HG02943 (cell line): Measurements from ENCODE around the gene GHRH.

Source experiments
- ATAC-seq: cut with Tn5 transposase; IDR thresholded peaks from one replicate; pipeline ENCODE4 v1.9.1; 2021; ENCODE audit warnings: mild to moderate bottlenecking, low read depth, moderate library complexity; ENCODE audit not compliant: unreplicated experiment

Gene GHRH

GRCh38 chr20:37219751-37220668 is 41.6 kb downstream of the GHRH start:
- no peak for ATAC-seq

GRCh38 chr20:37218976-37219375 is 42.6 kb downstream of the GHRH start:
- ATAC-seq, result no peak

- ATAC-seq, result no peak
Observed at GRCh38 chr20:37218441-37218840, 43.2 kb downstream of the GHRH start.

GRCh38 chr20:37209661-37210314 is 51.8 kb downstream of the GHRH start:
- ATAC-seq, result no peak

- no peak for ATAC-seq
Observed at GRCh38 chr20:37209193-37209592, 52.4 kb downstream of the GHRH start.

- no peak for ATAC-seq
Observed at GRCh38 chr20:37207171-37207570, 54.4 kb downstream of the GHRH start.

- ATAC-seq, result no peak
Observed at GRCh38 chr20:37205794-37206193, 55.8 kb downstream of the GHRH start.

GRCh38 chr20:37205130-37205529 is 56.5 kb downstream of the GHRH start:
- ATAC-seq, result no peak

- no peak for ATAC-seq
Observed at GRCh38 chr20:37204056-37204455, 57.6 kb downstream of the GHRH start.

- no peak for ATAC-seq
Observed at GRCh38 chr20:37202267-37202943, 59.2 kb downstream of the GHRH start.

- no peak for ATAC-seq
Observed at GRCh38 chr20:37201827-37202162, 59.8 kb downstream of the GHRH start.
